Esophagus muscularis mucosa (tissue), 4 donors: ENCODE results near the gene GRIK4. TPM values are rescaled to one million over a fixed set of nuclear protein-coding genes. Genes with fewer than 3 reads are reported as not detected.

Experiments used
- DNase-seq: peaks from one replicate; pipeline ENCODE4 v3.0.0-alpha.2; 2017; ENCODE audit errors: extremely low spot score
- H3K27ac ChIP-seq, 4 donors: fragments of 200-600 bp; sonication (generic); replicated peaks in 1 of 4; 1 replicate in 3 of 4; 2 replicates in 1 of 4; pipeline ENCODE4 v1.5.1; 2016 to 2019; ENCODE audit warnings: mild to moderate bottlenecking in 1 of 4
- H3K27me3 ChIP-seq, 4 donors: fragments of 200-600 bp; sonication (generic); one replicate each; pipeline versions ENCODE4 v1.5.1 to v1.6.0; 2016 to 2019
- H3K36me3 ChIP-seq, 4 donors: fragments of 200-600 bp; sonication (generic); one replicate each; pipeline ENCODE4 v1.5.1; 2016 to 2019
- H3K4me1 ChIP-seq, 4 donors: fragments of 200-600 bp; sonication (generic); one replicate each; pipeline ENCODE4 v1.5.1; 2016 to 2019
- H3K4me3 ChIP-seq, 4 donors: fragments of 200-600 bp; sonication (generic); 1 replicate in 2 of 4; 2 replicates in 2 of 4; pipeline ENCODE4 v1.5.1; 2016 to 2019; ENCODE audit warnings: mild to moderate bottlenecking in 4 of 4, moderate library complexity in 1 of 4
- H3K9me3 ChIP-seq, 4 donors: fragments of 200-600 bp; sonication (generic); 1 replicate in 3 of 4; 2 replicates in 1 of 4; pipeline ENCODE4 v1.5.1; 2016 to 2019
- CTCF ChIP-seq, 3 experiments: fragments of 200-600 bp in 2 of 3; fragments of 450-650 bp in 1 of 3; sonication (generic) in 2 of 3; IDR thresholded peaks; one replicate each; pipeline ENCODE4 v1.5.1; 2017 to 2019; ENCODE audit warnings: antibody characterized with exemption in 3 of 3, mild to moderate bottlenecking in 2 of 3, moderate library complexity in 1 of 3
- EP300 ChIP-seq: sonication (generic); formaldehyde crosslinking; IDR thresholded peaks from one replicate; pipeline ENCODE4 v1.6.1; 2017; ENCODE audit warnings: antibody characterized with exemption
- POLR2A ChIP-seq: fragments of 450-650 bp; IDR thresholded peaks from one replicate; pipeline ENCODE4 v1.6.1; 2017; ENCODE audit warnings: antibody characterized with exemption, moderate library complexity, mild to moderate bottlenecking, low read depth
- POLR2AphosphoS5 ChIP-seq, 2 donors: sonication (generic); formaldehyde crosslinking; IDR thresholded peaks; one replicate each; pipeline ENCODE4 v1.6.1; 2017; ENCODE audit warnings: antibody characterized with exemption in 2 of 2
- WGBS: methylation state at CpG from one replicate; pipeline ENCODE4 v1.1.5; 2018; 5-methylcytosine and 5-hydroxymethylcytosine counted together
- intact Hi-C: fragments of 100-400 bp; cut with DNase I; formaldehyde crosslinking; loops from one replicate; pipeline ENCODE4 v1.15.1; 2023
- total RNA-seq, 4 donors: library from RNA; depleted of rRNA; stranded (reverse); fragments of >200 nt; gene quantifications; one replicate each; pipeline versions ENCODE4 v1.1.0 to v1.2.1, GENCODE V29; 2016

Gene GRIK4
- total RNA-seq, 4 donors from 2014 or later: 0.13 to 0.83 (median 0.43) TPM

GRCh38 chr11:120867024-120867423 is 355.5 kb downstream of the GRIK4 start:
- H3K4me3 ChIP-seq: no peak overlapping the region
- H3K27me3 ChIP-seq: peaks cover 0 to 25% (median 0%) of the 10 kb centered on the region in 4 donors
- intact Hi-C loops: no loop called here
- H3K36me3 ChIP-seq: no peaks in the 10 kb centered on the region
- no peaks in the 10 kb centered on the region for H3K9me3 ChIP-seq
- no peaks in the 10 kb centered on the region for H3K4me1 ChIP-seq
- 71% methylated on average over 7 of the region's 8 CpGs for WGBS
- no peak for DNase-seq
- no peak overlapping the region for H3K27ac ChIP-seq
- TF ChIP-seq EP300: no peak
- no peak for TF ChIP-seq POLR2A
- TF ChIP-seq CTCF (IDR thresholded peaks at IDR 0.05): no peak
- no peak for TF ChIP-seq POLR2AphosphoS5 (IDR thresholded peaks at IDR 0.05)

GRCh38 chr11:120867531-120867930 is 356.0 kb downstream of the GRIK4 start:
- TF ChIP-seq CTCF (IDR thresholded peaks at IDR 0.05): no peak
- no peak for TF ChIP-seq POLR2A
- TF ChIP-seq POLR2AphosphoS5 (IDR thresholded peaks at IDR 0.05): no peak
- no peak for TF ChIP-seq EP300
- intact Hi-C loops: no loop called here
- no peaks in the 10 kb centered on the region for H3K36me3 ChIP-seq
- 84% methylated on average over 11 of the region's 11 CpGs for WGBS
- no peak for DNase-seq
- no peaks in the 10 kb centered on the region for H3K4me1 ChIP-seq
- H3K27ac ChIP-seq: no peak overlapping the region
- H3K27me3 ChIP-seq: peaks cover 0 to 20% (median 0%) of the 10 kb centered on the region in 4 donors
- no peaks in the 10 kb centered on the region for H3K9me3 ChIP-seq
- no peak overlapping the region for H3K4me3 ChIP-seq

- intact Hi-C loops: no loop called here
- TF ChIP-seq POLR2AphosphoS5 (IDR thresholded peaks at IDR 0.05) (no peak), CTCF (IDR thresholded peaks at IDR 0.05) (no peak), POLR2A (no peak), EP300 (no peak)
- 68% methylated on average over 3 of the region's 3 CpGs for WGBS
Observed at GRCh38 chr11:120867988-120868387, 356.4 kb downstream of the GRIK4 start.

GRCh38 chr11:120869097-120869496 is 357.5 kb downstream of the GRIK4 start:
- intact Hi-C loops: no loop called here
- DNase-seq: no peak
- H3K9me3 ChIP-seq: no peaks in the 10 kb centered on the region
- TF ChIP-seq POLR2AphosphoS5 (IDR thresholded peaks at IDR 0.05): no peak
- TF ChIP-seq POLR2A: no peak
- no peak for TF ChIP-seq EP300
- TF ChIP-seq CTCF (IDR thresholded peaks at IDR 0.05): no peak
- H3K4me3 ChIP-seq: no peak overlapping the region
- H3K27me3 ChIP-seq: peaks cover 0 to 18% (median 0%) of the 10 kb centered on the region in 4 donors
- H3K36me3 ChIP-seq: no peaks in the 10 kb centered on the region
- WGBS: 86% methylated on average over 7 of the region's 7 CpGs
- no peak overlapping the region for H3K27ac ChIP-seq
- H3K4me1 ChIP-seq: no peaks in the 10 kb centered on the region

More at GRCh38 chr11:120867988-120868387, 356.4 kb downstream of the GRIK4 start:
- peaks cover 0 to 18% (median 0%) of the 10 kb centered on the region in 4 donors for H3K27me3 ChIP-seq
- no peaks in the 10 kb centered on the region for H3K36me3 ChIP-seq
- DNase-seq: no peak
- H3K27ac ChIP-seq: no peak overlapping the region
- no peak overlapping the region for H3K4me3 ChIP-seq
- H3K9me3 ChIP-seq: no peaks in the 10 kb centered on the region
- no peaks in the 10 kb centered on the region for H3K4me1 ChIP-seq

GRCh38 chr11:120869516-120870011 is 358.0 kb downstream of the GRIK4 start:
- WGBS: 68% methylated on average over 11 of the region's 11 CpGs

More at GRCh38 chr11:120869516-120870011, 358.0 kb downstream of the GRIK4 start:
- Histone ChIP-seq H3K27ac (no peak overlapping the region), H3K36me3 (no peaks in the 10 kb centered on the region), H3K27me3 (peaks cover 0 to 18% (median 0%) of the 10 kb centered on the region in 4 donors), H3K9me3 (no peaks in the 10 kb centered on the region), H3K4me1 (no peaks in the 10 kb centered on the region), H3K4me3 (no peak overlapping the region)
- DNase-seq: no peak
- TF ChIP-seq POLR2A (no peak), POLR2AphosphoS5 (IDR thresholded peaks at IDR 0.05) (no peak), EP300 (no peak), CTCF (IDR thresholded peaks at IDR 0.05) (no peak)
- intact Hi-C loops: no loop called here
